K562 (cell line): ENCODE results near the gene TEX52. TPM values are rescaled to one million over a fixed set of nuclear protein-coding genes. Genes with fewer than 3 reads are reported as not detected.

ENCODE experiments used
- CREBBP ChIP-seq: IDR thresholded peaks from one replicate; pipeline ENCODE4 v1.6.1; 2012; ENCODE audit warnings: low read depth, mild to moderate bottlenecking, control low read depth, inconsistent platforms, low read length
- EGR1 ChIP-seq: fragments of 450-650 bp; conservative IDR thresholded peaks from 2 replicates; pipeline ENCODE4 v1.6.1; 2017; ENCODE audit warnings: mild to moderate bottlenecking
- ESRRB ChIP-seq: fragments of 250-450 bp; sonication (Bioruptor Pico); IDR thresholded peaks from 2 replicates; pipeline ENCODE4 v1.5.0; 2020; ENCODE audit warnings: mild to moderate bottlenecking, moderate library complexity, borderline replicate concordance
- MCM2 ChIP-seq: fragments of 450-650 bp; IDR thresholded peaks from 2 replicates; pipeline ENCODE4 v1.6.1; 2017; ENCODE audit warnings: low read depth, mild to moderate bottlenecking
- MYBL2 ChIP-seq, 2 experiments: fragments of 450-650 bp in 1 of 2; sonication (generic) in 1 of 2; formaldehyde crosslinking in 1 of 2; IDR thresholded peaks; 2 replicates each; pipeline versions ENCODE4 v1.6.1 to v1.8.1; 2017 to 2022; ENCODE audit warnings: borderline replicate concordance in 1 of 2, inconsistent platforms in 1 of 2, low read depth in 1 of 2, mild to moderate bottlenecking in 1 of 2, missing genetic modification reagents in 1 of 2, moderate library complexity in 1 of 2
- NR2C1 ChIP-seq, 2 experiments: fragments of 450-650 bp; IDR thresholded peaks; 2 replicates each; pipeline ENCODE4 v1.6.1; 2017; ENCODE audit warnings: mild to moderate bottlenecking in 2 of 2, antibody characterized with exemption in 1 of 2, inconsistent platforms in 1 of 2, missing compliant biosample characterization in 1 of 2, missing genetic modification characterization in 1 of 2
- polyA plus RNA-seq, 8 experiments: library from polyadenylated mRNA; depleted of rRNA in 4 of 8; stranded (reverse) in 5 of 8; unstranded in 3 of 8; fragments of >200 nt; fragmentation: Nextera tagmentation in 2 of 8; fragmentation: Illumina TruSeq in 1 of 8; extraction: Ambion mirVana in 2 of 8; extraction: Trizol in 1 of 8; gene quantifications; 2 replicates each; pipeline versions ENCODE4 v1.2.1 to v1.2.3, GENCODE V29; 2011 to 2014; ENCODE audit warnings: inconsistent platforms in 1 of 8, missing spikeins in 1 of 8
- total RNA-seq, 7 experiments: library from RNA; depleted of rRNA in 6 of 7; stranded (reverse); fragments of >200 nt in 6 of 7; fragmentation: Illumina TruSeq in 2 of 7; extraction: Trizol in 2 of 7; gene quantifications; 2 replicates each; pipeline versions ENCODE4 v1.2.1 to v1.2.3, GENCODE V29; 2011 to 2021; ENCODE audit warnings: low replicate concordance in 1 of 7
- TF ChIP-seq, protein P1 (sequence below): sonication (generic); formaldehyde crosslinking; IDR thresholded peaks from 2 replicates; pipeline ENCODE4 v1.8.0; 2022; ENCODE audit warnings: mild to moderate bottlenecking, low read depth, missing genetic modification reagents
- TF ChIP-seq, protein P2 (sequence below): sonication (generic); formaldehyde crosslinking; IDR thresholded peaks from 2 replicates; pipeline ENCODE4 v1.8.0; 2022; ENCODE audit warnings: mild to moderate bottlenecking, missing genetic modification reagents, borderline replicate concordance
- TF ChIP-seq, protein P3 (sequence below), 3 experiments: fragments of 200-800 bp in 1 of 3; sonication (Bioruptor generic) in 1 of 3; sonication (generic) in 1 of 3; formaldehyde crosslinking in 1 of 3; IDR thresholded peaks; 2 replicates each; pipeline versions ENCODE4 v1.6.1 to v1.8.0; 2016 to 2022; ENCODE audit warnings: mild to moderate bottlenecking in 2 of 3, missing compliant biosample characterization in 2 of 3, missing genetic modification characterization in 2 of 3, missing genetic modification reagents in 1 of 3
- TF ChIP-seq, protein P4 (sequence below): sonication (generic); formaldehyde crosslinking; IDR thresholded peaks from 2 replicates; pipeline ENCODE4 v1.8.0; 2022; ENCODE audit warnings: mild to moderate bottlenecking, missing genetic modification reagents

TEX52 gene
- total and polyA plus RNA-seq, 9 of the 15 experiments (the other 6 are each of a cell fraction or from before 2014, with no cell fraction given) = not detected

DNA sequence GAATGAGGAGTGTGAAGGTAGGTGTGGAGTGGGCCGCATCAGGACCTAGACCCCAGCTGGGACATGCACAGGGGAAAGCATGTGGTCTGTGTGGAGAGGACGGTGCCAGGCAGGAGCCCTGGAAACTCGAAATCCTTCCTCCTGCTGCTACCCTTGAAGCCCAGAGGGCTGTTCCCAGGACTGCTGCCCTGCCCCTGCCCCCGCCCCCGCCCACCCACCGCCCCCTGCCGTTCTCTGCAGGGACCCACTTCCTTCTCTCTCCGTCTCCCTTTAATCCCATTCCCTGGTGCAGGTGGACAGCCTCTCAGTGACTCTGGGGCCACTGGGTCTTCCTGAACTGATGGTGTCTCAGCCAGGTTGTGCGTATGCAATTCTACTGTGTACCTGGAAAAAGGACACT is 36.4 kb downstream of the TEX52 start (continued):
- TF ChIP-seq EGR1 = no peak
- TF ChIP-seq, protein P1, sequence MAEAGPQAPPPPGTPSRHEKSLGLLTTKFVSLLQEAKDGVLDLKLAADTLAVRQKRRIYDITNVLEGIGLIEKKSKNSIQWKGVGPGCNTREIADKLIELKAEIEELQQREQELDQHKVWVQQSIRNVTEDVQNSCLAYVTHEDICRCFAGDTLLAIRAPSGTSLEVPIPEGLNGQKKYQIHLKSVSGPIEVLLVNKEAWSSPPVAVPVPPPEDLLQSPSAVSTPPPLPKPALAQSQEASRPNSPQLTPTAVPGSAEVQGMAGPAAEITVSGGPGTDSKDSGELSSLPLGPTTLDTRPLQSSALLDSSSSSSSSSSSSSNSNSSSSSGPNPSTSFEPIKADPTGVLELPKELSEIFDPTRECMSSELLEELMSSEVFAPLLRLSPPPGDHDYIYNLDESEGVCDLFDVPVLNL (CRISPR knock-in tag) = no peak
- TF ChIP-seq MCM2 = no peak
- TF ChIP-seq CREBBP = no peak
- TF ChIP-seq MYBL2 (IDR thresholded peaks at IDR 0.05; ENCODE audit: low read depth) = no peak
- TF ChIP-seq MYBL2 (CRISPR knock-in tag; IDR thresholded peaks at IDR 0.05; ENCODE audit: borderline replicate concordance) = no peak
- TF ChIP-seq, protein P2, sequence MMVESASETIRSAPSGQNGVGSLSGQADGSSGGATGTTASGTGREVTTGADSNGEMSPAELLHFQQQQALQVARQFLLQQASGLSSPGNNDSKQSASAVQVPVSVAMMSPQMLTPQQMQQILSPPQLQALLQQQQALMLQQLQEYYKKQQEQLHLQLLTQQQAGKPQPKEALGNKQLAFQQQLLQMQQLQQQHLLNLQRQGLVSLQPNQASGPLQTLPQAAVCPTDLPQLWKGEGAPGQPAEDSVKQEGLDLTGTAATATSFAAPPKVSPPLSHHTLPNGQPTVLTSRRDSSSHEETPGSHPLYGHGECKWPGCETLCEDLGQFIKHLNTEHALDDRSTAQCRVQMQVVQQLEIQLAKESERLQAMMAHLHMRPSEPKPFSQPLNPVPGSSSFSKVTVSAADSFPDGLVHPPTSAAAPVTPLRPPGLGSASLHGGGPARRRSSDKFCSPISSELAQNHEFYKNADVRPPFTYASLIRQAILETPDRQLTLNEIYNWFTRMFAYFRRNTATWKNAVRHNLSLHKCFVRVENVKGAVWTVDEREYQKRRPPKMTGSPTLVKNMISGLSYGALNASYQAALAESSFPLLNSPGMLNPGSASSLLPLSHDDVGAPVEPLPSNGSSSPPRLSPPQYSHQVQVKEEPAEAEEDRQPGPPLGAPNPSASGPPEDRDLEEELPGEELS (CRISPR knock-in tag) = no peak
- no peak for TF ChIP-seq NR2C1 (IDR thresholded peaks at IDR 0.05)
- no peak for TF ChIP-seq NR2C1 (tag; IDR thresholded peaks at IDR 0.05)
- TF ChIP-seq ESRRB (CRISPR knock-in tag) = no peak
- TF ChIP-seq, protein P3, sequence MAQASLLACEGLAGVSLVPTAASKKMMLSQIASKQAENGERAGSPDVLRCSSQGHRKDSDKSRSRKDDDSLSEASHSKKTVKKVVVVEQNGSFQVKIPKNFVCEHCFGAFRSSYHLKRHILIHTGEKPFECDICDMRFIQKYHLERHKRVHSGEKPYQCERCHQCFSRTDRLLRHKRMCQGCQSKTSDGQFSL (CRISPR knock-in tag; IDR thresholded peaks at IDR 0.05) = no peak
- TF ChIP-seq, protein P3 (tag; IDR thresholded peaks at IDR 0.05) = no peak
- TF ChIP-seq, protein P4, sequence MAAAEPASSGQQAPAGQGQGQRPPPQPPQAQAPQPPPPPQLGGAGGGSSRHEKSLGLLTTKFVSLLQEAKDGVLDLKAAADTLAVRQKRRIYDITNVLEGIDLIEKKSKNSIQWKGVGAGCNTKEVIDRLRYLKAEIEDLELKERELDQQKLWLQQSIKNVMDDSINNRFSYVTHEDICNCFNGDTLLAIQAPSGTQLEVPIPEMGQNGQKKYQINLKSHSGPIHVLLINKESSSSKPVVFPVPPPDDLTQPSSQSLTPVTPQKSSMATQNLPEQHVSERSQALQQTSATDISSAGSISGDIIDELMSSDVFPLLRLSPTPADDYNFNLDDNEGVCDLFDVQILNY (CRISPR knock-in tag) = no peak
